ENCODE data around the gene CCDC66. TPM values are rescaled to one million over a fixed set of nuclear protein-coding genes. Genes with fewer than 3 reads are reported as not detected.
"Not testable (repeated sequence)": the region's sequence is repeated elsewhere in the genome, so short reads cannot be mapped to it uniquely, and the experiment has no call there.

Gene CCDC66
- total and polyA plus RNA-seq, 2 donors (not counting 1 experiment from before 2014, with no cell fraction given) = 12.3 to 53.7 TPM

DNA sequence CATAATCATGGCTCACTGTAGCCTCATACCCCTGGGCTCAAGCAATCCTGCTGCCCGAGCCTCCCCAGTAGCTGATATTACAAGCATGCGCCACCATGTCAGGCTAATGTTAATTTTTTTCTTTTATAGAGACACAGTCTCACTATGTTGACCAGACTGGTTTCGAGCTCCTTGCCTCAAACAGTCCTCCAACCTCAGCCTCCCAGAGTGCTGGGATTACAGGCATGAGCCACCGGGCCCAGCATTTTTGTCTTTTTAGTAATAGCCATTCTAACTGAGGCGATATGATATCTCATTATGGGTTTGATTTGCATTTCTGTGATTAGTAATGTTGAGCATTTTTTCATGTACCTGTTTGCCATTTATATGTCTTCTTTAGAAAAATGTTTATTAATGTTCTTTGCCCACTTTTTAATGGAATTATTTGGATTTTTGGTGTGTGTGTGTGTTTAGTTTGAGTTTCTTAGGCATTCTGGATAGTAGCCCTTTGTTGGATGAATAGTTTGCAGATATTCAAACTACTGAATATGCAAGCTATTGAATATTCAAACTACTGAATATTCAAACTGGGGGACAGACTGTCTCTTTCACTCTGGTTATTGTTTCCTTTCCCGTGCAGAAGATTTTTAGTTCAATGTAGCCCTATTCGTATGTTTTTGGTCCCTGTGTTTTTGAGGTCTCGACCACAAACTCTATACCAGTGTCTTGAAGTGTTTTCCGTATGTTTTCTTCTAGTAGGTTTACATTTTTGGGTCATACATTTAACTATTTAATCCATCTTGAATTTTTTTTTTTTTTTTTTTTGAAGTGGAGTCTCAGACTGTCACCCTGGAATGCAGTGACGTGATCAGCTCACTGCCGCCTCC is 39.2 kb downstream of the CCDC66 start:
- 100% methylated on average over 3 of the region's 11 CpGs for WGBS (ENCODE audit: insufficient coverage)
- TF ChIP-seq, protein P1, sequence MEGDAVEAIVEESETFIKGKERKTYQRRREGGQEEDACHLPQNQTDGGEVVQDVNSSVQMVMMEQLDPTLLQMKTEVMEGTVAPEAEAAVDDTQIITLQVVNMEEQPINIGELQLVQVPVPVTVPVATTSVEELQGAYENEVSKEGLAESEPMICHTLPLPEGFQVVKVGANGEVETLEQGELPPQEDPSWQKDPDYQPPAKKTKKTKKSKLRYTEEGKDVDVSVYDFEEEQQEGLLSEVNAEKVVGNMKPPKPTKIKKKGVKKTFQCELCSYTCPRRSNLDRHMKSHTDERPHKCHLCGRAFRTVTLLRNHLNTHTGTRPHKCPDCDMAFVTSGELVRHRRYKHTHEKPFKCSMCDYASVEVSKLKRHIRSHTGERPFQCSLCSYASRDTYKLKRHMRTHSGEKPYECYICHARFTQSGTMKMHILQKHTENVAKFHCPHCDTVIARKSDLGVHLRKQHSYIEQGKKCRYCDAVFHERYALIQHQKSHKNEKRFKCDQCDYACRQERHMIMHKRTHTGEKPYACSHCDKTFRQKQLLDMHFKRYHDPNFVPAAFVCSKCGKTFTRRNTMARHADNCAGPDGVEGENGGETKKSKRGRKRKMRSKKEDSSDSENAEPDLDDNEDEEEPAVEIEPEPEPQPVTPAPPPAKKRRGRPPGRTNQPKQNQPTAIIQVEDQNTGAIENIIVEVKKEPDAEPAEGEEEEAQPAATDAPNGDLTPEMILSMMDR (IDR thresholded peaks at IDR 0.05) = no peak
- no peak for TF ChIP-seq EZH2 (IDR thresholded peaks at IDR 0.05; ENCODE audit: borderline replicate concordance, insufficient read depth, low read depth, low read length, poor library complexity, severe bottlenecking)
- H3K27ac ChIP-seq (ENCODE audit: low read length in 2 of 2) = no peak overlapping the region
- H3K4me2 ChIP-seq (replicated peaks; ENCODE audit: low read depth, low read length, poor library complexity, severe bottlenecking) = no peak overlapping the region
- Mint-ChIP-seq H3K9me3 (ENCODE audit: insufficient read depth) (no peaks in the 10 kb centered on the region), H3K4me3 (no peak overlapping the region), H3K27me3 (no peaks in the 10 kb centered on the region), H3K27ac (no peak overlapping the region), H3K4me1 (peaks cover 3% of the 10 kb centered on the region)
- intact Hi-C loops (cut with micrococcal nuclease) = no loop called here
- DNase-seq (no peak), ATAC-seq (ENCODE audit: low read depth) (no peak)
- peaks cover 0 to 4% (median 0%) of the 10 kb centered on the region in 3 donors for H3K9me3 ChIP-seq (ENCODE audit: control extremely low read depth in 1 of 3, control insufficient read depth in 2 of 3, insufficient read depth in 1 of 3, low read length in 2 of 3)
- H3K4me1 ChIP-seq (ENCODE audit: control insufficient read depth in 2 of 2, insufficient read depth in 2 of 2, low read length in 2 of 2) = no peaks in the 10 kb centered on the region
- H3K36me3 ChIP-seq (replicated peaks in 1 of 2; ENCODE audit: control extremely low read depth in 1 of 2, control insufficient read depth in 1 of 2, extremely low read depth in 1 of 2, insufficient read depth in 2 of 2, low read length in 1 of 2) = peaks cover 4 to 9% of the 10 kb centered on the region in 2 experiments
- H3K27me3 ChIP-seq (replicated peaks in 1 of 4; ENCODE audit: control extremely low read depth in 1 of 4, control insufficient read depth in 3 of 4, insufficient read depth in 4 of 4, low read length in 3 of 4) = no peaks in the 10 kb centered on the region
- no peaks in the 10 kb centered on the region for H3K79me2 ChIP-seq (ENCODE audit: control insufficient read depth, insufficient read depth, low read length)
- ChIA-PET POLR2A (no interaction called here), CTCF (interaction anchor here (1.3 kb wide), 1 partner anchor 23 kb away, joined by 3 read pairs; no protein-coding TSS in a partner anchor)
- H2AFZ ChIP-seq (ENCODE audit: insufficient read depth, low read depth, low read length, poor library complexity, severe bottlenecking) = no peak overlapping the region
- no peaks in the 10 kb centered on the region for H4K20me1 ChIP-seq (ENCODE audit: control insufficient read depth, insufficient read depth, low read length, poor library complexity, severe bottlenecking)
- H3K4me3 ChIP-seq (ENCODE audit: control extremely low read depth in 1 of 5, extremely low read depth in 1 of 5, insufficient read depth in 1 of 5, low read depth in 2 of 5, low read length in 4 of 5) = no peak overlapping the region
- H3K9ac ChIP-seq (ENCODE audit: low read length) = no peak overlapping the region

DNA sequence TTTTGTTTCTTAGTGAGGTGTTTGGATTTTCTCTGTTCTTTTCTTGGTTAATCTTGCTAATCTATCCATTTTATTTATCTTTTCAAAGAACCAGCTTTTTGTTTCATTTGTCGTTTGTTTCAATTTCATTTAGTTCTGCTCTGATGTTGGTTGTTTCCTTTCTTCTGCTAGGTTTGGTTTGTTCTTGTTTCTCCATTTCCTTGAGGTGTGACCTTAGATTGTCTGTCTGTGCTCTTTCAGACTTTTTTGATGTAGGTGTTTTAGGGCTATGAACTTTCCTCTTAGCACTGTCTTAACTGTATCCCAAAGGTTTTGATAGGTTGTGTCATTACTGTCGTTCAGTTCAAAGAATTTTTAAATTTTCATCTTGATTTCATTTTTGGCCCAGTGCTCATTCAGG is 51.5 kb downstream of the CCDC66 start:
- peaks cover 11% of the 10 kb centered on the region for H4K20me1 ChIP-seq (ENCODE audit: control insufficient read depth, insufficient read depth, low read length, poor library complexity, severe bottlenecking)
- Mint-ChIP-seq H3K4me1 (peaks cover 13% of the 10 kb centered on the region), H3K9me3 (ENCODE audit: insufficient read depth) (peaks cover 11% of the 10 kb centered on the region)
- H3K9ac ChIP-seq (ENCODE audit: low read length); DNase-seq; H3K79me2 ChIP-seq (ENCODE audit: control insufficient read depth, insufficient read depth, low read length); H3K9me3 ChIP-seq (ENCODE audit: control extremely low read depth in 1 of 3, control insufficient read depth in 2 of 3, insufficient read depth in 1 of 3, low read length in 2 of 3); CTCF ChIA-PET; H3K4me3 ChIP-seq (ENCODE audit: control extremely low read depth in 1 of 5, extremely low read depth in 1 of 5, insufficient read depth in 1 of 5, low read depth in 2 of 5, low read length in 4 of 5); H3K27me3 ChIP-seq (replicated peaks in 1 of 4; ENCODE audit: control extremely low read depth in 1 of 4, control insufficient read depth in 3 of 4, insufficient read depth in 4 of 4, low read length in 3 of 4); intact Hi-C loops (cut with micrococcal nuclease); H3K4me1 ChIP-seq (ENCODE audit: control insufficient read depth in 2 of 2, insufficient read depth in 2 of 2, low read length in 2 of 2); POLR2A ChIA-PET; H3K27ac Mint-ChIP-seq; H3K27ac ChIP-seq (ENCODE audit: low read length in 2 of 2); H3K4me3 Mint-ChIP-seq; H3K27me3 Mint-ChIP-seq; H3K4me2 ChIP-seq (replicated peaks; ENCODE audit: low read depth, low read length, poor library complexity, severe bottlenecking); ATAC-seq (ENCODE audit: low read depth); H2AFZ ChIP-seq (ENCODE audit: insufficient read depth, low read depth, low read length, poor library complexity, severe bottlenecking): not testable (repeated sequence)
- WGBS (ENCODE audit: insufficient coverage) = no CpG with 5 or more reads among the region's 2 CpGs
- peaks cover 3 to 23% of the 10 kb centered on the region in 2 experiments for H3K36me3 ChIP-seq (replicated peaks in 1 of 2; ENCODE audit: control extremely low read depth in 1 of 2, control insufficient read depth in 1 of 2, extremely low read depth in 1 of 2, insufficient read depth in 2 of 2, low read length in 1 of 2)
